Adrenal gland (tissue), 5 donors: ENCODE data around the gene FBXL16.

ENCODE experiments used
- CTCF ChIP-seq, 6 experiments: fragments of 450-650 bp in 4 of 6; fragments of 200-600 bp in 2 of 6; sonication (generic) in 1 of 6; IDR thresholded peaks; 1 replicate in 5 of 6; 2 replicates in 1 of 6; pipeline versions ENCODE4 v1.5.1 to v1.8.0; 2016 to 2021; ENCODE audit warnings: antibody characterized with exemption in 6 of 6, mild to moderate bottlenecking in 2 of 6, moderate library complexity in 1 of 6
- POLR2A ChIP-seq, 2 donors: fragments of 450-650 bp; IDR thresholded peaks; one replicate each; pipeline ENCODE4 v1.6.1; 2017; ENCODE audit warnings: antibody characterized with exemption in 2 of 2, mild to moderate bottlenecking in 2 of 2, moderate library complexity in 1 of 2
- donor health status: DM: no; HTN: no; CAD: no.

GRCh38 chr16:707062-707538 is 1.5 kb upstream of the FBXL16 start:
- TF ChIP-seq CTCF (IDR thresholded peaks at IDR 0.05) (no peak), POLR2A (IDR thresholded peaks at IDR 0.05) (no peak)
